ENCODE measurements around the gene CKMT2.

GRCh38 chr5:81202655-81203054, 30.5 kb upstream of the CKMT2 start:
- TF ChIP-seq, protein P1, sequence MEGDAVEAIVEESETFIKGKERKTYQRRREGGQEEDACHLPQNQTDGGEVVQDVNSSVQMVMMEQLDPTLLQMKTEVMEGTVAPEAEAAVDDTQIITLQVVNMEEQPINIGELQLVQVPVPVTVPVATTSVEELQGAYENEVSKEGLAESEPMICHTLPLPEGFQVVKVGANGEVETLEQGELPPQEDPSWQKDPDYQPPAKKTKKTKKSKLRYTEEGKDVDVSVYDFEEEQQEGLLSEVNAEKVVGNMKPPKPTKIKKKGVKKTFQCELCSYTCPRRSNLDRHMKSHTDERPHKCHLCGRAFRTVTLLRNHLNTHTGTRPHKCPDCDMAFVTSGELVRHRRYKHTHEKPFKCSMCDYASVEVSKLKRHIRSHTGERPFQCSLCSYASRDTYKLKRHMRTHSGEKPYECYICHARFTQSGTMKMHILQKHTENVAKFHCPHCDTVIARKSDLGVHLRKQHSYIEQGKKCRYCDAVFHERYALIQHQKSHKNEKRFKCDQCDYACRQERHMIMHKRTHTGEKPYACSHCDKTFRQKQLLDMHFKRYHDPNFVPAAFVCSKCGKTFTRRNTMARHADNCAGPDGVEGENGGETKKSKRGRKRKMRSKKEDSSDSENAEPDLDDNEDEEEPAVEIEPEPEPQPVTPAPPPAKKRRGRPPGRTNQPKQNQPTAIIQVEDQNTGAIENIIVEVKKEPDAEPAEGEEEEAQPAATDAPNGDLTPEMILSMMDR (IDR thresholded peaks at IDR 0.05; ENCODE audit: poor library complexity) = no peak
- no peak for TF ChIP-seq EZH2 (IDR thresholded peaks at IDR 0.05; ENCODE audit: borderline replicate concordance)
- no peak for TF ChIP-seq EZH2phosphoT487 (IDR thresholded peaks at IDR 0.05; ENCODE audit: low read depth, severe bottlenecking, unreplicated experiment)

All from hepatocyte (in vitro differentiated cells).